Endothelial cell (in vitro differentiated cells): ENCODE measurements around the gene ZNF512B. TPM values are rescaled to one million over a fixed set of nuclear protein-coding genes. Genes with fewer than 3 reads are reported as not detected.
A peak's percentile ranks its signal among the peaks of the same experiment; 100 is the strongest.
"Not testable (repeated sequence)": the region's sequence is repeated elsewhere in the genome, so short reads cannot be mapped to it uniquely, and the experiment has no call there.

ENCODE experiments used
- DNase-seq: peaks from one replicate; pipeline ENCODE4 v3.0.0; 2021; ENCODE audit warnings: low spot score
- H3K27ac Mint-ChIP-seq: one replicate; pipeline ENCODE4 v1.8.0; 2021; ENCODE audit warnings: mixed read lengths, inconsistent platforms; ENCODE audit not compliant: unreplicated experiment
- H3K27me3 Mint-ChIP-seq: one replicate; pipeline ENCODE4 v1.8.0; 2021; ENCODE audit warnings: mild to moderate bottlenecking, moderate library complexity, mixed read lengths, inconsistent platforms; ENCODE audit not compliant: unreplicated experiment
- H3K36me3 Mint-ChIP-seq: one replicate; pipeline ENCODE4 v1.8.0; 2021; ENCODE audit warnings: mild to moderate bottlenecking, low read depth, mixed read lengths, inconsistent platforms; ENCODE audit not compliant: unreplicated experiment
- H3K4me1 Mint-ChIP-seq: one replicate; pipeline ENCODE4 v1.8.0; 2021; ENCODE audit warnings: mild to moderate bottlenecking, mixed read lengths, inconsistent platforms; ENCODE audit not compliant: unreplicated experiment
- H3K4me3 Mint-ChIP-seq: one replicate; pipeline ENCODE4 v1.8.0; 2021; ENCODE audit warnings: mild to moderate bottlenecking, mixed read lengths, inconsistent platforms; ENCODE audit not compliant: unreplicated experiment
- H3K9me3 Mint-ChIP-seq: one replicate; pipeline ENCODE4 v1.8.0; 2021; ENCODE audit warnings: mixed read lengths, inconsistent platforms; ENCODE audit not compliant: unreplicated experiment
- CTCF ChIP-seq: fragments of 200-600 bp; sonication (generic); IDR thresholded peaks from one replicate; pipeline ENCODE4 v1.5.0; 2021; ENCODE audit warnings: antibody characterized with exemption; ENCODE audit not compliant: unreplicated experiment
- total RNA-seq: library from RNA; stranded (reverse); fragmentation: NEBNext Ultra II Directional; extraction: Animal tissue kit (Norgen Biotek cat#: 25700); gene quantifications from one replicate; pipeline ENCODE4 v1.2.1, GENCODE V29; 2021; ENCODE audit not compliant: unreplicated experiment

The ZNF512B gene
- total RNA-seq, 1 donor from 2014 or later, result 40.8 TPM

- Mint-ChIP-seq H3K27me3 (peaks cover 1% of the 10 kb centered on the region), H3K4me3 (no peak overlapping the region), H3K27ac (no peak overlapping the region), H3K9me3 (no peaks in the 10 kb centered on the region), H3K4me1 (no peaks in the 10 kb centered on the region), H3K36me3 (peaks cover 13% of the 10 kb centered on the region)
- no peak for DNase-seq
- TF ChIP-seq CTCF, result no peak
Observed at GRCh38 chr20:63919130-63919529, 50.6 kb downstream of the ZNF512B start.

GRCh38 chr20:63917811-63918210, 51.9 kb downstream of the ZNF512B start:
- DNase-seq, result no peak
- TF ChIP-seq CTCF, result no peak
- Mint-ChIP-seq H3K27me3 (peaks cover 1% of the 10 kb centered on the region), H3K4me3 (no peak overlapping the region), H3K36me3 (peaks cover 13% of the 10 kb centered on the region), H3K27ac (peak overlapping the region; percentile 9), H3K4me1 (peaks cover 4% of the 10 kb centered on the region), H3K9me3 (no peaks in the 10 kb centered on the region)

GRCh38 chr20:63916371-63916939, 53.3 kb downstream of the ZNF512B start:
- H3K36me3 Mint-ChIP-seq, result peaks cover 13% of the 10 kb centered on the region
- DNase-seq, H3K4me3 Mint-ChIP-seq, H3K27me3 Mint-ChIP-seq, H3K4me1 Mint-ChIP-seq, H3K27ac Mint-ChIP-seq, H3K9me3 Mint-ChIP-seq: not testable (repeated sequence)

GRCh38 chr20:63915471-63915870, 54.3 kb downstream of the ZNF512B start:
- no peak overlapping the region for H3K27ac Mint-ChIP-seq
- TF ChIP-seq CTCF, result no peak
- DNase-seq, result no peak
- H3K36me3 Mint-ChIP-seq, result peaks cover 13% of the 10 kb centered on the region
- H3K9me3 Mint-ChIP-seq, result no peaks in the 10 kb centered on the region
- peaks cover 4% of the 10 kb centered on the region for H3K4me1 Mint-ChIP-seq
- peaks cover 3% of the 10 kb centered on the region for H3K27me3 Mint-ChIP-seq
- H3K4me3 Mint-ChIP-seq, result no peak overlapping the region

GRCh38 chr20:63913768-63914167, 56.0 kb downstream of the ZNF512B start:
- TF ChIP-seq CTCF, result no peak
- H3K9me3 Mint-ChIP-seq, result no peaks in the 10 kb centered on the region
- no peak overlapping the region for H3K27ac Mint-ChIP-seq
- DNase-seq, result no peak
- H3K4me3 Mint-ChIP-seq, result no peak overlapping the region
- peaks cover 3% of the 10 kb centered on the region for H3K27me3 Mint-ChIP-seq
- H3K4me1 Mint-ChIP-seq, result peaks cover 8% of the 10 kb centered on the region
- H3K36me3 Mint-ChIP-seq, result peaks cover 8% of the 10 kb centered on the region

GRCh38 chr20:63911176-63911575, 58.6 kb downstream of the ZNF512B start:
- Mint-ChIP-seq H3K4me3 (no peak overlapping the region), H3K27ac (no peak overlapping the region), H3K9me3 (no peaks in the 10 kb centered on the region), H3K36me3 (peaks cover 5% of the 10 kb centered on the region), H3K27me3 (peaks cover 6% of the 10 kb centered on the region), H3K4me1 (peaks cover 8% of the 10 kb centered on the region)
- TF ChIP-seq CTCF, result no peak
- DNase-seq, result no peak
